ENCODE data around the gene DAB2IP.

GRCh38 chr9:121743441-121744001 is 92.1 kb downstream of the DAB2IP start:
- TF ChIP-seq CTCF (IDR thresholded peaks at IDR 0.05; ENCODE audit: low read depth, low read length, poor library complexity, severe bottlenecking) (no peak), EZH2phosphoT487 (IDR thresholded peaks at IDR 0.05; ENCODE audit: borderline replicate concordance, low read length) (no peak)
